NT2/D1 (cell line): ENCODE data around the gene MED14.

Source experiments
- DNase-seq: peaks from one replicate; pipeline ENCODE4 v3.0.0-alpha.2; 2011; ENCODE audit warnings: low read depth, low spot score
- H3K27me3 ChIP-seq: 2 replicates; pipeline ENCODE4 v1.6.0; 2011; ENCODE audit warnings: mild to moderate bottlenecking; ENCODE audit not compliant: insufficient read length, insufficient read depth
- H3K36me3 ChIP-seq: 2 replicates; pipeline ENCODE4 v1.6.1; 2011; ENCODE audit warnings: mild to moderate bottlenecking, low read length, mixed read lengths; ENCODE audit not compliant: insufficient read depth, insufficient read length
- H3K4me1 ChIP-seq: 2 replicates; pipeline ENCODE4 v1.5.1; 2011; ENCODE audit not compliant: insufficient read depth, insufficient read length
- H3K4me3 ChIP-seq: 2 replicates; pipeline ENCODE4 v1.5.1; 2011; ENCODE audit warnings: low read depth; ENCODE audit not compliant: insufficient read length
- H3K9ac ChIP-seq: 2 replicates; pipeline ENCODE4 v1.6.0; 2011; ENCODE audit warnings: low read depth; ENCODE audit not compliant: insufficient read length
- H3K9me3 ChIP-seq: 2 replicates; pipeline ENCODE4 v1.5.1; 2011; ENCODE audit warnings: mild to moderate bottlenecking, low read length; ENCODE audit not compliant: insufficient read depth
- SUZ12 ChIP-seq: IDR thresholded peaks from 2 replicates; pipeline ENCODE4 v1.6.1; 2011; ENCODE audit not compliant: insufficient read length, insufficient read depth; ENCODE audit errors: extremely low read depth
- YY1 ChIP-seq: IDR thresholded peaks from 2 replicates; pipeline ENCODE4 v1.6.1; 2011; ENCODE audit not compliant: insufficient read length, insufficient read depth
- ZNF274 ChIP-seq: IDR thresholded peaks from 2 replicates; pipeline ENCODE4 v1.6.1; 2011; ENCODE audit warnings: mild to moderate bottlenecking, low read depth, low read length

The MED14 gene

DNA sequence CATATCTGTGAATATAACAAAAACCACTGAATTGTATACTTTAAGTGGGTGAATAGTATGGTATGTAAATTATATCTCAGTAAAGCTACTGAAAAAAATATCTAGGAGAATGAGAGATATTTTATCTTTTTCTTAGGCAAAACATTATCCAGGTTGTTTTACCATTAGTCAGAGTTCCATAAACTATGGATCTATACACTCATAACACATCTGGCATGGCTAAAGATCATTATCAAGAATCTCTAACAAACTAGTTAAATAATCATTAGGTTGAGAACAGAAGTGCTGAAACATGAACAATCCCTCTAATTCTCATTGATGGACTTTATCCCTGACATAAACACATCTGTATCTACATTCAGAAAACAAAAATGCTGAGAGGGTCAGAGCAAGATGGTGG lies 15.6 kb downstream of the MED14 start:
- H3K4me1 ChIP-seq = no peaks in the 10 kb centered on the region
- no peaks in the 10 kb centered on the region for H3K27me3 ChIP-seq
- no peaks in the 10 kb centered on the region for H3K9me3 ChIP-seq
- H3K36me3 ChIP-seq = peaks cover 32% of the 10 kb centered on the region
- no peak overlapping the region for H3K4me3 ChIP-seq
- no peak for TF ChIP-seq YY1
- TF ChIP-seq ZNF274 = no peak
- no peak for TF ChIP-seq SUZ12
- H3K9ac ChIP-seq = no peak overlapping the region
- DNase-seq = no peak

DNA sequence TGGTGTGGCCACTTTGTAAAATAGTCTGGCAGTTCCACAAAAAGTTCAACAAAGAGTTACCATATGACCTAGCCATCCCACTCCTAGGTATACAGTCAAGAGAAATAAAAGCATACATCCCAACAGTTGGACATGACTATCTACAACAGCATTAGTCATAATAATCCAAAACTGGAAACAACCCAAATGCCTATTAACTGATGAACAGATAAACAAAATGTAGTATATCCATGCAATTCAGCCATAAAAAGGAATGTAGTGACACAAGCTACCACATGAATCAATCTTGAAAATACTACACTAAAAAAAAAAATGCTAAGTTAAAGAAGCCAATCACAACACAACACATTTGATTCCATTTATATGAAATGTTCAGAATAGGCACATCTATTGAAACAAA lies 16.1 kb downstream of the MED14 start:
- DNase-seq = no peak
- no peaks in the 10 kb centered on the region for H3K27me3 ChIP-seq
- H3K36me3 ChIP-seq = peaks cover 37% of the 10 kb centered on the region
- H3K4me1 ChIP-seq = no peaks in the 10 kb centered on the region
- TF ChIP-seq YY1 (no peak), ZNF274 (no peak), SUZ12 (no peak)
- H3K9ac ChIP-seq = no peak overlapping the region
- H3K4me3 ChIP-seq = no peak overlapping the region
- no peaks in the 10 kb centered on the region for H3K9me3 ChIP-seq

DNA sequence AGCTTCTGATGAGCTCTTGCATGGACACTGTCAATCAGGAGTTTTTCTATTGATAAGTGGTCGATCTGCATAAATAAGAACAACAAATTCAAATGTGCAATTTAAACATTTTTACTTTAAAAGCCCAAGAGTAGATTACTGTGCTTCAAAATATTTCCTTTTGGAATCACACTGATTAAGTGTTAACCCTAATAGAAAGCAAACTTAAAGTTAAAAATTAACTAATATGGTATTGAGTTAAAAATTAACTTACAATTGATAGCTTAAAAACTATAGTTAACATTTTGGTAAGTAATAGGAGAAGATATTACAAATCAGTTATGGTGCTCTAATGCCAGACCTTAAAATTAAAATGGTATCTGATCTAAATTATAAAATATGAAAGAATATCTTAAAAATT lies 25.9 kb downstream of the MED14 start:
- Histone ChIP-seq H3K9me3 (no peaks in the 10 kb centered on the region), H3K36me3 (peaks cover 96% of the 10 kb centered on the region)

DNA sequence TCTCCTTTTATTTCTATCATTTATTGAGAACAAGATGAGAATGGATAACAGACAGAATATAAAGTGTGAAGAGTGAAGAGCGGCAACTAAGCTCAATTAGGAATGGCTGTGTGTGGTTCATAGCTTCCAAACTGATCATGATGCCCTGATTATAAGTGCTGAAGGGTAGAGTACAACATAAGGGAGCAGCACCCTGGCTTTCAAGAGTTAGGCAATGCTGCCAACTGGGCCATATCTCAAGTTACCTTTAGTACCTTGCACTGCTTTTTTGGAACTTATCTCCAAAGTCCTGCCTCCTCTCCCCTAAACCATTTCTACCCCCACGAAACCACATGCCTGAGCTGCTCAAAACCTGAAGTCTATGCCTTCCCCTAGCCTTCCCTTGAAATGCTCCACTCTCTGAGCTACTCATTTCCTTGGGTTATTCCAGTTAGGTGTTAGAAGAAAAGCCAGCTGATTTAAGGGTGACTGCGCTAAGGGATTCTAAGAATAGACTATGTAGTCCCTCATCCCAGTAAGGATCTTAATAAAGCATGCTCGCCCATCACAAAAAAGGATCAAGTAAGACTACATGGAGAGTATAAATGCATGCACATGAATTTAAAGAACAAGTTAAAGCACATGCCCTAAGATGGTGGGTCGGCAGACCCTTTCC lies 29.6 kb downstream of the MED14 start:
- TF ChIP-seq YY1 = no peak
- no peak for TF ChIP-seq ZNF274
- TF ChIP-seq SUZ12 = no peak
- Histone ChIP-seq H3K36me3 (peaks cover 83% of the 10 kb centered on the region), H3K9ac (no peak overlapping the region), H3K4me3 (no peak overlapping the region), H3K4me1 (no peaks in the 10 kb centered on the region), H3K9me3 (no peaks in the 10 kb centered on the region), H3K27me3 (no peaks in the 10 kb centered on the region)
- DNase-seq = no peak

More for the DNA sequence above, 25.9 kb downstream of the MED14 start:
- Histone ChIP-seq H3K27me3 (no peaks in the 10 kb centered on the region), H3K4me3 (no peak overlapping the region), H3K4me1 (no peaks in the 10 kb centered on the region), H3K9ac (no peak overlapping the region)
- no peak for DNase-seq
- TF ChIP-seq SUZ12 (no peak), YY1 (no peak), ZNF274 (no peak)

DNA sequence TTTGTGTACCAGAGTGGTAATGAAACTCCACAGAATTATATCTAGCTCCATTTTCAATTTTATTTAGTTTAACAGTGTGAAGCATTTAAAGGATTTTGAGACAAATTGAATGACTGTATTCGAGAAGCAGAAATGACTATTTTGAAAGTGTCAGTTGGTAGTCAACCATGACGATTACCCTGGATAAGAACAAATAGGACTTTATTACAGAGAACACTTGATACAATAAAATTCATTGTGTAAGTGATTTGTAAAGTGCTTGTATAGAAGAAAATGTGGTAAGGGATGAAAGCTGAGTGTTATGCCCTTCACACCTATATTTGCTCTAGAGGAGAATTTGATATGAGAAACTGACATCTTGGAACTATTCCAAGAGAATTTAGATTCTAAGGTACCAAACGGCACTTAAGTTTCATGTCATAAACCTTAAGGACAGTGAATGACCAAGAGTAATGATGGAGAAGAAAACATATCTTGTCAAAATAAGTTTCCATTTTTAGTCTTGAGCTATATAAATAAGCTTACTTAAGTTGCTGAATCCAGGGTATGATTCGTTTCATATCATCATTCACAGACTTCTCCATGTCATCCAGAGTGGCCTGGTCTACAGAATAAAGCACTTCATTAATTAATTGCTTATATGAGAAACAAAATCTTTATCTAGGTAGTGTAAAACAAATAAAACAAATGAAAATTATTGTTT lies 34.6 kb downstream of the MED14 start:
- Histone ChIP-seq H3K27me3 (no peaks in the 10 kb centered on the region), H3K4me3 (no peak overlapping the region), H3K9me3 (no peaks in the 10 kb centered on the region), H3K9ac (no peak overlapping the region), H3K4me1 (no peaks in the 10 kb centered on the region), H3K36me3 (peaks cover 75% of the 10 kb centered on the region)
- no peak for DNase-seq
- TF ChIP-seq SUZ12 = no peak
- no peak for TF ChIP-seq YY1
- no peak for TF ChIP-seq ZNF274

DNA sequence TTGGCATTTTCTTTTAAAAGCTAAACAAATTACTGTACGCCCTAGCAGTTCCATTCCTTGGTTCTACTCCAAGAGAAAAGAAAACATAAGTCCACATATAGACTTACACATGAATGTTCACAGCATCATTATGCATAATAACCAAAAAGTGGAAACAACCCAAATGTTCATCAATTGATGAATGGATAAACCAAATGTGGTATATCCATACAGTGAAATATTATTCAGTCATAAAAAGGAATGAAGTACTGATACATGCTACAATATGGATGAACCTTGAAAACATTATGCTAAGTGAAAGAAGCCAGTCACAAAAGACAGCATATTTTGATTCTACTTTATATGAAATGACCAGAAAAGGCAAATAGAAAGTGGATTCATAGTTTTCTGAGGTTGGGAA lies 36.5 kb downstream of the MED14 start:
- DNase-seq = no peak
- Histone ChIP-seq H3K4me1 (no peaks in the 10 kb centered on the region), H3K36me3 (peaks cover 75% of the 10 kb centered on the region), H3K4me3 (no peak overlapping the region), H3K27me3 (no peaks in the 10 kb centered on the region), H3K9me3 (no peaks in the 10 kb centered on the region), H3K9ac (no peak overlapping the region)
- TF ChIP-seq SUZ12 (no peak), YY1 (no peak), ZNF274 (no peak)

DNA sequence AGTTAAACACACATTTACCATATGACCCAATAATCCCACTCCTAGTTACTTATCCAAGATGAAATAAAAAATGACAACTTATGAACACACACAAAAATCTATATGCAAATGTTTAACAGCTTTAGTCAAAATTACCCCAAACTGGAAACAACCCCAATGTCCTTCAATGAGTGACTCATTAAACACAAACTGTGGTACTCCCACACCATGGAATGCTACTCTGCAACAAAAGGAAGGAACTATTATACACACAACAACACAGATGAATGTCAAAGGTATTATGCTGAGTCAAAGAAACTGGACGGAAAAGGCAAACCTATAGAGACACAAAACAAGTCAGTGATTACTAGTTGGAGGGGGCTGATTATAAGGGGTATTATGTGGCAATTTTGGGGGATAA lies 40.5 kb downstream of the MED14 start:
- no peak overlapping the region for H3K9ac ChIP-seq
- H3K36me3 ChIP-seq = peaks cover 73% of the 10 kb centered on the region
- DNase-seq = no peak
- TF ChIP-seq ZNF274 = no peak
- H3K27me3 ChIP-seq = no peaks in the 10 kb centered on the region
- no peaks in the 10 kb centered on the region for H3K4me1 ChIP-seq
- no peak overlapping the region for H3K4me3 ChIP-seq
- no peaks in the 10 kb centered on the region for H3K9me3 ChIP-seq
